Right renal pelvis (tissue), 4 donors: ENCODE data around the gene TAS2R60. TPM values are rescaled to one million over a fixed set of nuclear protein-coding genes. Genes with fewer than 3 reads are reported as not detected.
"Not testable (repeated sequence)": the region's sequence is repeated elsewhere in the genome, so short reads cannot be mapped to it uniquely, and the experiment has no call there.

Experiments
- DNase-seq, 4 donors: peaks; one replicate each; pipeline ENCODE4 v3.0.0-alpha.2; 2013; ENCODE audit warnings: low read depth in 4 of 4, low spot score in 3 of 4, missing footprints in 1 of 4
- polyA plus RNA-seq, 4 donors: library from polyadenylated mRNA; unstranded; fragments of 120-200 nt; gene quantifications; one replicate each; pipeline ENCODE4 v1.2.1, GENCODE V29; 2013; ENCODE audit not compliant: insufficient read length in 4 of 4

The TAS2R60 gene
- polyA plus RNA-seq, 4 donors: not detected

GRCh38 chr7:143463957-143464356 is 20.7 kb downstream of the TAS2R60 start:
- DNase-seq: no peak

- no peak for DNase-seq
These were observed 24.5 kb downstream of the TAS2R60 start for GRCh38 chr7:143467724-143468123.

GRCh38 chr7:143472071-143472689 is 28.9 kb downstream of the TAS2R60 start:
- DNase-seq: not testable (repeated sequence)

GRCh38 chr7:143477501-143478150 is 34.4 kb downstream of the TAS2R60 start, which contains the start of gene TAS2R41:
Gene TAS2R41 (plus strand): TSS chr7:143477873. CDS start chr7:143477873, 0 bp downstream.
- no peak for DNase-seq

GRCh38 chr7:143479055-143479766 is 36.0 kb downstream of the TAS2R60 start:
- no peak for DNase-seq

- DNase-seq: no peak
These were observed 37.2 kb downstream of the TAS2R60 start for GRCh38 chr7:143480501-143480900.

- DNase-seq: no peak
These were observed 40.9 kb downstream of the TAS2R60 start for GRCh38 chr7:143484119-143484518.

GRCh38 chr7:143485094-143485493 is 41.8 kb downstream of the TAS2R60 start:
- DNase-seq: no peak

GRCh38 chr7:143485500-143485899 is 42.2 kb downstream of the TAS2R60 start:
- DNase-seq: no peak

GRCh38 chr7:143486266-143486665 is 43.0 kb downstream of the TAS2R60 start:
- not testable (repeated sequence) for DNase-seq

GRCh38 chr7:143487061-143487460 is 43.8 kb downstream of the TAS2R60 start:
- no peak for DNase-seq

GRCh38 chr7:143487566-143487965 is 44.3 kb downstream of the TAS2R60 start:
- no peak for DNase-seq

GRCh38 chr7:143490717-143491306 is 47.6 kb downstream of the TAS2R60 start:
- no peak for DNase-seq

- no peak for DNase-seq
These were observed 48.8 kb downstream of the TAS2R60 start for GRCh38 chr7:143492043-143492471.

GRCh38 chr7:143492799-143493739 is 49.8 kb downstream of the TAS2R60 start:
- DNase-seq: no peak

GRCh38 chr7:143493751-143494150 is 50.5 kb downstream of the TAS2R60 start:
- no peak for DNase-seq
